Right cardiac atrium (tissue), 5 donors: Measurements from ENCODE around the gene NMNAT2. TPM values are rescaled to one million over a fixed set of nuclear protein-coding genes. Genes with fewer than 3 reads are reported as not detected.

Source experiments
- ATAC-seq, 2 donors: fragments of 200-7000 bp; cut with Tn5 transposase; one replicate each; pipeline versions ENCODE4 v1.8.0 to v1.9.1; 2020; ENCODE audit warnings: moderate library complexity in 2 of 2, mild to moderate bottlenecking in 1 of 2
- DNase-seq, 3 donors: peaks; one replicate each; pipeline ENCODE4 v3.0.0-alpha.2; 2020
- H3K27ac ChIP-seq: one replicate; pipeline ENCODE4 v1.5.1; 2013; ENCODE audit warnings: mild to moderate bottlenecking, low read length, control low read depth, moderate library complexity
- H3K27me3 ChIP-seq: one replicate; pipeline ENCODE4 v1.6.1; 2013; ENCODE audit not compliant: control insufficient read depth, insufficient read depth
- H3K4me1 ChIP-seq: one replicate; pipeline ENCODE4 v1.6.1; 2013; ENCODE audit warnings: low read length; ENCODE audit not compliant: control insufficient read depth, insufficient read depth
- H3K4me3 ChIP-seq: one replicate; pipeline ENCODE4 v1.5.1; 2013; ENCODE audit warnings: low read length, control low read depth
- H3K9me3 ChIP-seq: one replicate; pipeline ENCODE4 v1.6.1; 2013; ENCODE audit warnings: low read length; ENCODE audit not compliant: control insufficient read depth
- WGBS: extraction: QIAGEN DNeasy Blood & Tissue Kit; methylation state at CpG from one replicate; pipeline ENCODE4 v1.1.7; 2013; 5-methylcytosine and 5-hydroxymethylcytosine counted together
- intact Hi-C, 4 donors: fragments of 100-400 bp; cut with DNase I; formaldehyde crosslinking; loops; one replicate each; pipeline versions ENCODE4 v1.11.0 to v1.14.0; 2022 to 2023
- polyA plus RNA-seq: library from polyadenylated mRNA; stranded (reverse); fragments of 200-250 nt; gene quantifications from one replicate; pipeline ENCODE4 v1.2.3, GENCODE V29; 2013
- total RNA-seq, 4 donors: library from RNA; stranded (reverse); fragmentation: NEBNext Ultra II Directional; extraction: Animal tissue kit (Norgen Biotek cat#: 25700); gene quantifications; one replicate each; pipeline ENCODE4 v1.2.1, GENCODE V29; 2021
- donor health status: healthy with polysubstance abuse.
- donor health status: DM: no; HTN: yes; CAD: no.
- donor health status: DM: no; HTN: no; CAD: no.
- donor health status: DM: no; HTN: yes; CAD: no; lungs with severe emphysema.
- donor health status: DM: yes; HTN: yes; CAD: no.

Gene NMNAT2
- total and polyA plus RNA-seq, 5 donors, result 14.1 to 80.6 (median 39.7) TPM

- Histone ChIP-seq H3K4me1 (no peaks in the 10 kb centered on the region), H3K4me3 (no peak overlapping the region), H3K27me3 (no peaks in the 10 kb centered on the region), H3K27ac (no peak overlapping the region), H3K9me3 (no peaks in the 10 kb centered on the region)
- ATAC-seq (peak in 1 of 2 donors; percentile 64), DNase-seq (no peak)
- intact Hi-C loops, result no loop called here
- 76% methylated on average over 5 of the region's 5 CpGs for WGBS
These were observed 155.5 kb downstream of the NMNAT2 start for GRCh38 chr1:183262628-183263200.

- Histone ChIP-seq H3K4me1 (no peaks in the 10 kb centered on the region), H3K4me3 (no peak overlapping the region), H3K27ac (no peak overlapping the region), H3K27me3 (no peaks in the 10 kb centered on the region), H3K9me3 (no peaks in the 10 kb centered on the region)
- WGBS, result 88% methylated on average over 5 of the region's 5 CpGs
- ATAC-seq, result no peak
- no peak for DNase-seq
- intact Hi-C loops, result no loop called here
These were observed 158.3 kb downstream of the NMNAT2 start for GRCh38 chr1:183259924-183260323.

GRCh38 chr1:183255073-183255472 lies 163.1 kb downstream of the NMNAT2 start:
- H3K27ac ChIP-seq, result no peak overlapping the region
- ATAC-seq (no peak), DNase-seq (no peak)
- H3K4me1 ChIP-seq, result no peaks in the 10 kb centered on the region
- intact Hi-C loops, result no loop called here
- no peak overlapping the region for H3K4me3 ChIP-seq
- H3K9me3 ChIP-seq, result no peaks in the 10 kb centered on the region
- no peaks in the 10 kb centered on the region for H3K27me3 ChIP-seq
- WGBS, result 89% methylated on average over 1 of the region's 1 CpG

GRCh38 chr1:183251959-183252450 lies 166.2 kb downstream of the NMNAT2 start:
- WGBS, result 98% methylated on average over 8 of the region's 8 CpGs
- ATAC-seq, result no peak

GRCh38 chr1:183251101-183251958 lies 166.8 kb downstream of the NMNAT2 start:
- Histone ChIP-seq H3K4me1 (no peaks in the 10 kb centered on the region), H3K4me3 (no peak overlapping the region), H3K9me3 (no peaks in the 10 kb centered on the region), H3K27ac (no peak overlapping the region), H3K27me3 (no peaks in the 10 kb centered on the region)
- DNase-seq (no peak), ATAC-seq (no peak)
- intact Hi-C loops, result no loop called here
- 95% methylated on average over 12 of the region's 12 CpGs for WGBS

More at GRCh38 chr1:183251959-183252450, 166.2 kb downstream of the NMNAT2 start:
- H3K4me3 ChIP-seq, result no peak overlapping the region
- DNase-seq, result no peak
- no peaks in the 10 kb centered on the region for H3K4me1 ChIP-seq
- intact Hi-C loops, result no loop called here
- H3K27me3 ChIP-seq, result no peaks in the 10 kb centered on the region
- no peak overlapping the region for H3K27ac ChIP-seq
- H3K9me3 ChIP-seq, result no peaks in the 10 kb centered on the region

GRCh38 chr1:183249941-183250452 lies 168.2 kb downstream of the NMNAT2 start:
- Histone ChIP-seq H3K4me3 (no peak overlapping the region), H3K27me3 (no peaks in the 10 kb centered on the region), H3K4me1 (peaks cover 3% of the 10 kb centered on the region), H3K27ac (no peak overlapping the region), H3K9me3 (no peaks in the 10 kb centered on the region)
- intact Hi-C loops, result no loop called here
- WGBS, result 86% methylated on average over 5 of the region's 5 CpGs
- ATAC-seq (no peak), DNase-seq (no peak)

- H3K27ac ChIP-seq, result no peak overlapping the region
- H3K4me3 ChIP-seq, result no peak overlapping the region
- WGBS, result 73% methylated on average over 4 of the region's 4 CpGs
- H3K9me3 ChIP-seq, result no peaks in the 10 kb centered on the region
- intact Hi-C loops, result no loop called here
- no peak for ATAC-seq
- H3K27me3 ChIP-seq, result no peaks in the 10 kb centered on the region
- H3K4me1 ChIP-seq, result peaks cover 3% of the 10 kb centered on the region
- DNase-seq, result no peak
These were observed 169.0 kb downstream of the NMNAT2 start for GRCh38 chr1:183248989-183249691.

- no peak for DNase-seq
- H3K27me3 ChIP-seq, result no peaks in the 10 kb centered on the region
- 89% methylated on average over 1 of the region's 1 CpG for WGBS
- no peak for ATAC-seq
- peaks cover 7% of the 10 kb centered on the region for H3K4me1 ChIP-seq
- intact Hi-C loops, result no loop called here
- H3K9me3 ChIP-seq, result no peaks in the 10 kb centered on the region
- H3K4me3 ChIP-seq, result no peak overlapping the region
- H3K27ac ChIP-seq, result no peak overlapping the region
These were observed 170.2 kb downstream of the NMNAT2 start for GRCh38 chr1:183247931-183248330.

- ATAC-seq (no peak), DNase-seq (no peak)
- intact Hi-C loops, result no loop called here
- Histone ChIP-seq H3K4me1 (peaks cover 7% of the 10 kb centered on the region), H3K9me3 (no peaks in the 10 kb centered on the region), H3K27me3 (no peaks in the 10 kb centered on the region), H3K27ac (no peak overlapping the region), H3K4me3 (no peak overlapping the region)
- WGBS, result 88% methylated on average over 3 of the region's 3 CpGs
These were observed 170.7 kb downstream of the NMNAT2 start for GRCh38 chr1:183247484-183247883.

GRCh38 chr1:183247066-183247465 lies 171.1 kb downstream of the NMNAT2 start:
- Histone ChIP-seq H3K27ac (no peak overlapping the region), H3K9me3 (no peaks in the 10 kb centered on the region), H3K27me3 (no peaks in the 10 kb centered on the region), H3K4me1 (peaks cover 7% of the 10 kb centered on the region), H3K4me3 (no peak overlapping the region)
- no peak for ATAC-seq
- DNase-seq, result no peak
- WGBS, result 94% methylated on average over 11 of the region's 11 CpGs
- intact Hi-C loops, result no loop called here

- Histone ChIP-seq H3K9me3 (no peaks in the 10 kb centered on the region), H3K4me1 (peaks cover 7% of the 10 kb centered on the region), H3K4me3 (no peak overlapping the region), H3K27me3 (no peaks in the 10 kb centered on the region), H3K27ac (no peak overlapping the region)
- DNase-seq (no peak), ATAC-seq (no peak)
- intact Hi-C loops, result no loop called here
These were observed 171.7 kb downstream of the NMNAT2 start for GRCh38 chr1:183246436-183246835.
